GM19023 (cell line): ENCODE measurements around the gene TRPV3.
"Not testable (repeated sequence)": the region's sequence is repeated elsewhere in the genome, so short reads cannot be mapped to it uniquely, and the experiment has no call there.

Source experiments
- ATAC-seq: cut with Tn5 transposase; IDR thresholded peaks from one replicate; pipeline ENCODE4 v1.9.1; 2021; ENCODE audit warnings: mild to moderate bottlenecking, moderate library complexity; ENCODE audit not compliant: unreplicated experiment

Gene TRPV3

DNA sequence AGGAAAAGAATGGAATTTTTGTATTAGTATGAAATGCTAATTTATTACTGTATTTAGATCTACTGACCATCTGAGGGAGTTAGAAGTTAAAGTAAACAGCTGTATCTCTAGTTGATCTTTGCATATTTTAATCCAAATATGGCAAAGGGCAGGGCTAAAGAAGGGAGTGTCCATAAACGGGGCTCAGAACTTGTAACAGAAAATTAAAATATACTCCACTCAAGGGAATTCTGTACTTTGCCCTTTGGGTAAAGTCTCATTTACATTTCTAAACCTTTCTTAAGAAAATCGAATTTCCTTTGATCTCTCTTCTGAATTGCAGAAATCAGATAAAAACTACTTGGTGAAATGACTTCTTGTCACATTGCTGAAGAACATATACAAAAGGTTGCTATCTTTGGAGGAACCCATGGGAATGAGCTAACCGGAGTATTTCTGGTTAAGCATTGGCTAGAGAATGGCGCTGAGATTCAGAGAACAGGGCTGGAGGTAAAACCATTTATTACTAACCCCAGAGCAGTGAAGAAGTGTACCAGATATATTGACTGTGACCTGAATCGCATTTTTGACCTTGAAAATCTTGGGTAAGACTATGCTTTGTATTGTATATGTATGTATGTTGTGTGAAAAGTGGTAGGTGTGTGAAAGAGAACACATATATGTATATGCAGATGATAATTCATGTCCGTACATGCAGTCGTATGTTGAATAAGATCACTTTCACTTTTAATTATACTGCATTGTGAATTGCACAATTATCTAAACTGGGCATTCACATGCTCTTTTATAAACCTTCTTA lies 81.6 kb downstream of the TRPV3 start, which contains the start of gene ASPA:
TSS of gene ASPA (plus strand) at position 186 of the 799 bp plus-strand sequence. CDS start at position 349, 163 bp downstream.
- ATAC-seq, result no peak

DNA sequence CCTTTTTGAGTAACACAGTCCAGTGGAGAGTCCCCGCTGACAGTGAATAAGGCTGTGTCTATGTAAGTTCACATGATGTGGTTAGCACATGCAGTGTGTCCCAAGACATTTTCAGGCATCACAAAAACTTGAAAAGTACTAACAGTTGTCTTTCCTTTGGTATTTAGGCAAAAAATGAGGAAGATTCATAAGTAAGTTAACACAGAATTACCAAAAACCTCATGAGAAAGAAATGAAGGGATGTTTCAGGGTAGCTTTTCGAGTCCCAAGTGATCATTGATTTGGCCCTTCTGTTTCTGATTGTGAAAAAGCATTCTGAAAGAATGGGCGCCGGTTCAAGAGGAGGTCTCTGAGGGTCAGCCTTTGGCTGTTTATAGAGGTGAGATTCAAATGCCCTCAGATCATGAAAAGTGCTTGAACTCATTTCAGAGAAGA lies 82.3 kb downstream of the TRPV3 start:
- ATAC-seq, result no peak

DNA sequence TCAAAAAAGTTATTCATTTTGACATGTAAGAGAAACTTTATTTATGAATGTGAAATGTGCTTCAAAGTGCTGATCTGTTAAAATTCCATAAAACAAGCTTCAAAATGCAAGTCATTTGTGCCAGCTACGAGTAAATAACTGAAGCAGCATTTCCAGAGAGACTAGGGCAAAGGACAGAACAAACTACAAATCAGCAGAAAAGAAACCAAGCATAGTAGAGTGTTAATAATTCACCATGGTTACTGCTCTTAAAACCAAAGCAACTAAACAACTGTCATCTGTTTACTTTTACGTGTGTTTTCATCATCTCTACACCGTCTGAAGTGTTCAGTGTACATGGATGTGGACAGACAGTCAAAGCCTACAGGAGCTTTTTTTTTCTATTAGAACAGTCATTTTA lies 83.4 kb downstream of the TRPV3 start:
- no peak for ATAC-seq

GRCh38 chr17:3472137-3472536 lies 85.5 kb downstream of the TRPV3 start:
- ATAC-seq, result no peak

GRCh38 chr17:3471599-3471998 lies 86.0 kb downstream of the TRPV3 start, which contains the start of gene SPATA22:
Gene SPATA22, minus strand, starts transcription at chr17:3471819. Its CDS starts 2,494 bp downstream, at chr17:3469325.
- no peak for ATAC-seq

- ATAC-seq, result no peak
Measured at GRCh38 chr17:3469529-3469928, 88.1 kb downstream of the TRPV3 start.

DNA sequence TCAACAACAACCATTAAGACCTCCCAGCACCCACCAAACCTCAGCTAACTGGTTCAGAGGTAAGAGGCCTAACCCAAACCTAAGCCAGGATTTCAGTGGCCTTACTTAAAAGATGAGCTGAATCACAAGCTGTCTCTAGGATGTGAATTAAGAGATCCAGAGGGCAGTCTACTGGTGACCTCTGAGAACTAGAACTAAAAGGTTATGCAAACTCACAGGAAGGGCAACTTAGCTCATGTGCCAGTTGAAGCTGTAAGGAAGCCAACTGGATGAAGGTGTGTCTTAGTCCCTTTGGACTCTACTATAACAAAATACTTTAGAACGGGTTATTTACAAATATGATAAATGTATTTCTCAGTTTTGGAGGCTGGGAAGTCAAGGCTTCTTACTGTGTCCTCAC lies 91.3 kb downstream of the TRPV3 start:
- not testable (repeated sequence) for ATAC-seq
